ENCODE data around the gene WDR73.

The WDR73 gene

GRCh38 chr15:84616235-84616634 is 37.8 kb downstream of the WDR73 start:
- Histone ChIP-seq H3K4me1 (ENCODE audit: control insufficient read depth, insufficient read depth, low read length) (peaks cover 1% of the 10 kb centered on the region; the same call in 1 of the 2 replicates), H3K9me3 (ENCODE audit: control insufficient read depth, insufficient read depth, low read length) (peaks cover 7% of the 10 kb centered on the region), H3K27me3 (ENCODE audit: control insufficient read depth, insufficient read depth, low read length) (no peaks in the 10 kb centered on the region), H3K27ac (ENCODE audit: low read length) (no peak overlapping the region), H3K4me3 (ENCODE audit: low read length) (no peak overlapping the region), H3K36me3 (ENCODE audit: control insufficient read depth, insufficient read depth, low read length) (peaks cover 7% of the 10 kb centered on the region)
- no CpG with 5 or more reads among the region's 3 CpGs for WGBS (ENCODE audit: insufficient coverage, insufficient read length)
- DNase-seq (ENCODE audit: low read depth, low spot score) = no peak

GRCh38 chr15:84611631-84612030 is 42.5 kb downstream of the WDR73 start:
- WGBS (ENCODE audit: insufficient coverage, insufficient read length) = no CpG with 5 or more reads among the region's 7 CpGs
- Histone ChIP-seq H3K4me1 (ENCODE audit: control insufficient read depth, insufficient read depth, low read length) (peaks cover 1% of the 10 kb centered on the region), H3K4me3 (ENCODE audit: low read length) (no peak overlapping the region), H3K27me3 (ENCODE audit: control insufficient read depth, insufficient read depth, low read length) (no peaks in the 10 kb centered on the region), H3K27ac (ENCODE audit: low read length) (no peak overlapping the region), H3K9me3 (ENCODE audit: control insufficient read depth, insufficient read depth, low read length) (no peaks in the 10 kb centered on the region), H3K36me3 (ENCODE audit: control insufficient read depth, insufficient read depth, low read length) (peaks cover 2% of the 10 kb centered on the region; the same call in 1 of the 2 replicates)
- DNase-seq (ENCODE audit: low read depth, low spot score) = no peak

GRCh38 chr15:84609818-84610525 is 44.1 kb downstream of the WDR73 start:
- H3K4me1 ChIP-seq (ENCODE audit: control insufficient read depth, insufficient read depth, low read length) = peaks cover 3% of the 10 kb centered on the region; the same call in 1 of the 2 replicates
- no peak overlapping the region for H3K27ac ChIP-seq (ENCODE audit: low read length)
- H3K4me3 ChIP-seq (ENCODE audit: low read length) = no peak overlapping the region
- DNase-seq (ENCODE audit: low read depth, low spot score) = no peak
- WGBS (ENCODE audit: insufficient coverage, insufficient read length) = no CpG with 5 or more reads among the region's 11 CpGs
- no peaks in the 10 kb centered on the region for H3K27me3 ChIP-seq (ENCODE audit: control insufficient read depth, insufficient read depth, low read length)
- peaks cover 3% of the 10 kb centered on the region; the same call in 1 of the 2 replicates for H3K36me3 ChIP-seq (ENCODE audit: control insufficient read depth, insufficient read depth, low read length)
- no peaks in the 10 kb centered on the region for H3K9me3 ChIP-seq (ENCODE audit: control insufficient read depth, insufficient read depth, low read length)

GRCh38 chr15:84608707-84609284 is 45.3 kb downstream of the WDR73 start:
- no peak overlapping the region for H3K4me3 ChIP-seq (ENCODE audit: low read length)
- no peaks in the 10 kb centered on the region for H3K27me3 ChIP-seq (ENCODE audit: control insufficient read depth, insufficient read depth, low read length)
- H3K36me3 ChIP-seq (ENCODE audit: control insufficient read depth, insufficient read depth, low read length) = peaks cover 3% of the 10 kb centered on the region; the same call in 1 of the 2 replicates
- no peak overlapping the region for H3K27ac ChIP-seq (ENCODE audit: low read length)
- WGBS (ENCODE audit: insufficient coverage, insufficient read length) = no CpG with 5 or more reads among the region's 1 CpG
- no peaks in the 10 kb centered on the region for H3K9me3 ChIP-seq (ENCODE audit: control insufficient read depth, insufficient read depth, low read length)
- peaks cover 10% of the 10 kb centered on the region for H3K4me1 ChIP-seq (ENCODE audit: control insufficient read depth, insufficient read depth, low read length)
- no peak for DNase-seq (ENCODE audit: low read depth, low spot score)

GRCh38 chr15:84606653-84607120 is 47.4 kb downstream of the WDR73 start:
- no CpG with 5 or more reads among the region's 8 CpGs for WGBS (ENCODE audit: insufficient coverage, insufficient read length)
- H3K27me3 ChIP-seq (ENCODE audit: control insufficient read depth, insufficient read depth, low read length) = no peaks in the 10 kb centered on the region
- H3K36me3 ChIP-seq (ENCODE audit: control insufficient read depth, insufficient read depth, low read length) = peaks cover 3% of the 10 kb centered on the region; the same call in 1 of the 2 replicates
- DNase-seq (ENCODE audit: low read depth, low spot score) = no peak
- H3K4me3 ChIP-seq (ENCODE audit: low read length) = no peak overlapping the region
- no peak overlapping the region for H3K27ac ChIP-seq (ENCODE audit: low read length)
- no peaks in the 10 kb centered on the region for H3K9me3 ChIP-seq (ENCODE audit: control insufficient read depth, insufficient read depth, low read length)
- H3K4me1 ChIP-seq (ENCODE audit: control insufficient read depth, insufficient read depth, low read length) = peaks cover 11% of the 10 kb centered on the region

GRCh38 chr15:84605554-84605882 is 48.6 kb downstream of the WDR73 start:
- no peaks in the 10 kb centered on the region for H3K27me3 ChIP-seq (ENCODE audit: control insufficient read depth, insufficient read depth, low read length)
- H3K36me3 ChIP-seq (ENCODE audit: control insufficient read depth, insufficient read depth, low read length) = peaks cover 3% of the 10 kb centered on the region; the same call in 1 of the 2 replicates
- DNase-seq (ENCODE audit: low read depth, low spot score) = no peak
- no peaks in the 10 kb centered on the region for H3K9me3 ChIP-seq (ENCODE audit: control insufficient read depth, insufficient read depth, low read length)
- no CpG with 5 or more reads among the region's 2 CpGs for WGBS (ENCODE audit: insufficient coverage, insufficient read length)
- H3K4me3 ChIP-seq (ENCODE audit: low read length) = no peak overlapping the region
- H3K27ac ChIP-seq (ENCODE audit: low read length) = no peak overlapping the region
- H3K4me1 ChIP-seq (ENCODE audit: control insufficient read depth, insufficient read depth, low read length) = peaks cover 11% of the 10 kb centered on the region

- Histone ChIP-seq H3K27me3 (ENCODE audit: control insufficient read depth, insufficient read depth, low read length) (no peaks in the 10 kb centered on the region), H3K36me3 (ENCODE audit: control insufficient read depth, insufficient read depth, low read length) (peaks cover 3% of the 10 kb centered on the region; the same call in 1 of the 2 replicates), H3K4me1 (ENCODE audit: control insufficient read depth, insufficient read depth, low read length) (peaks cover 11% of the 10 kb centered on the region), H3K9me3 (ENCODE audit: control insufficient read depth, insufficient read depth, low read length) (no peaks in the 10 kb centered on the region), H3K4me3 (ENCODE audit: low read length) (no peak overlapping the region), H3K27ac (ENCODE audit: low read length) (no peak overlapping the region)
- no peak for DNase-seq (ENCODE audit: low read depth, low spot score)
- no CpG with 5 or more reads among the region's 19 CpGs for WGBS (ENCODE audit: insufficient coverage, insufficient read length)
Measured at GRCh38 chr15:84604826-84605553, 49.1 kb downstream of the WDR73 start.

- peaks cover 3% of the 10 kb centered on the region; the same call in 1 of the 2 replicates for H3K36me3 ChIP-seq (ENCODE audit: control insufficient read depth, insufficient read depth, low read length)
- no peaks in the 10 kb centered on the region for H3K27me3 ChIP-seq (ENCODE audit: control insufficient read depth, insufficient read depth, low read length)
- peaks cover 11% of the 10 kb centered on the region for H3K4me1 ChIP-seq (ENCODE audit: control insufficient read depth, insufficient read depth, low read length)
- no CpG with 5 or more reads among the region's 14 CpGs for WGBS (ENCODE audit: insufficient coverage, insufficient read length)
- no peaks in the 10 kb centered on the region for H3K9me3 ChIP-seq (ENCODE audit: control insufficient read depth, insufficient read depth, low read length)
- peak; percentile 72 for DNase-seq (ENCODE audit: low read depth, low spot score)
- peak overlapping the region; percentile 6; the same call in 1 of the 2 replicates for H3K4me3 ChIP-seq (ENCODE audit: low read length)
- peak overlapping the region; percentile 9 for H3K27ac ChIP-seq (ENCODE audit: low read length)
Measured at GRCh38 chr15:84603630-84604379, 50.3 kb downstream of the WDR73 start.

- no CpG with 5 or more reads among the region's 6 CpGs for WGBS (ENCODE audit: insufficient coverage, insufficient read length)
- no peaks in the 10 kb centered on the region for H3K9me3 ChIP-seq (ENCODE audit: control insufficient read depth, insufficient read depth, low read length)
- peak overlapping the region; percentile 48; the same call in 1 of the 2 replicates for H3K4me3 ChIP-seq (ENCODE audit: low read length)
- H3K4me1 ChIP-seq (ENCODE audit: control insufficient read depth, insufficient read depth, low read length) = peaks cover 11% of the 10 kb centered on the region
- no peak for DNase-seq (ENCODE audit: low read depth, low spot score)
- no peaks in the 10 kb centered on the region; the same call in 1 of the 2 replicates for H3K36me3 ChIP-seq (ENCODE audit: control insufficient read depth, insufficient read depth, low read length)
- H3K27ac ChIP-seq (ENCODE audit: low read length) = no peak overlapping the region
- H3K27me3 ChIP-seq (ENCODE audit: control insufficient read depth, insufficient read depth, low read length) = no peaks in the 10 kb centered on the region
Measured at GRCh38 chr15:84601555-84601838, 52.6 kb downstream of the WDR73 start.

All from iPS DF 6.9 (cell line).